Activated CD4-positive, alpha-beta T cell treated with anti-CD3 and anti-CD28 coated beads, Interleukin-10, Interleukin-2, amounts not matched to agents 100 ng/mL and 50 ng/mL, durations not matched to agents 16 hours and 8 hours (primary cell): ENCODE data around the gene ACOT8.
"Not testable (repeated sequence)": the region's sequence is repeated elsewhere in the genome, so short reads cannot be mapped to it uniquely, and the experiment has no call there.

Source experiments
- DNase-seq: peaks from one replicate; pipeline ENCODE4 v3.0.0-alpha.2; 2020

The ACOT8 gene

GRCh38 chr20:45886590-45887345 is 29.6 kb upstream of the ACOT8 start:
- DNase-seq = no peak

GRCh38 chr20:45883100-45883469 is 25.9 kb upstream of the ACOT8 start:
- no peak for DNase-seq

GRCh38 chr20:45882469-45883099 is 25.4 kb upstream of the ACOT8 start:
- DNase-seq = no peak

GRCh38 chr20:45880988-45881788 is 24.0 kb upstream of the ACOT8 start, which contains the start of gene ZSWIM1:
Gene ZSWIM1 (plus strand): TSS chr20:45881227. CDS start chr20:45882593, 1,366 bp downstream.
- DNase-seq = peak; percentile 99

- no peak for DNase-seq
These were observed 21.0 kb upstream of the ACOT8 start for GRCh38 chr20:45878076-45878761.

GRCh38 chr20:45874576-45874975 is 17.4 kb upstream of the ACOT8 start:
- no peak for DNase-seq

GRCh38 chr20:45874104-45874481 is 16.9 kb upstream of the ACOT8 start:
- not testable (repeated sequence) for DNase-seq

GRCh38 chr20:45873409-45874103 is 16.4 kb upstream of the ACOT8 start:
- no peak for DNase-seq

- DNase-seq = no peak
These were observed 15.4 kb upstream of the ACOT8 start for GRCh38 chr20:45872626-45873025.

GRCh38 chr20:45867819-45868176 is 10.6 kb upstream of the ACOT8 start:
- no peak for DNase-seq

GRCh38 chr20:45867136-45867818 is 10.1 kb upstream of the ACOT8 start:
- no peak for DNase-seq

- no peak for DNase-seq
These were observed 9.3 kb upstream of the ACOT8 start for GRCh38 chr20:45866454-45866853.

- no peak for DNase-seq
These were observed 6.6 kb upstream of the ACOT8 start for GRCh38 chr20:45863543-45864470.

- DNase-seq = no peak
These were observed 4.3 kb upstream of the ACOT8 start for GRCh38 chr20:45861221-45862075.

GRCh38 chr20:45860560-45861220 is 3.5 kb upstream of the ACOT8 start:
- DNase-seq = peak; percentile 30

GRCh38 chr20:45859916-45860315 is 2.7 kb upstream of the ACOT8 start:
- DNase-seq = no peak

- DNase-seq = peak; percentile 69
These were observed 657 bp upstream of the ACOT8 start for GRCh38 chr20:45857882-45858216.

GRCh38 chr20:45853484-45853883 is 3.7 kb downstream of the ACOT8 start:
- DNase-seq = no peak

GRCh38 chr20:45852326-45852725 is 4.9 kb downstream of the ACOT8 start:
- no peak for DNase-seq
